ENCODE measurements around the gene SHISA6.

Gene SHISA6

GRCh38 chr17:11601661-11602060 lies 360.6 kb downstream of the SHISA6 start:
- DNase-seq = no peak

GRCh38 chr17:11608396-11608795 lies 367.4 kb downstream of the SHISA6 start:
- peak; percentile 30 for DNase-seq

- no peak for DNase-seq
Measured at GRCh38 chr17:11610999-11611566, 370.1 kb downstream of the SHISA6 start.

GRCh38 chr17:11612956-11613355 lies 371.9 kb downstream of the SHISA6 start:
- DNase-seq = no peak
